ES-I3 (cell line): ENCODE measurements around the gene PRPF4.

Experiments
- H3K36me3 ChIP-seq: 2 replicates; pipeline ENCODE4 v1.6.1; 2013; ENCODE audit warnings: mild to moderate bottlenecking, low read length, control low read depth, moderate library complexity; ENCODE audit not compliant: insufficient read depth
- H3K4me1 ChIP-seq: 2 replicates; pipeline ENCODE4 v1.6.1; 2013; ENCODE audit warnings: mild to moderate bottlenecking, control low read depth, low read length; ENCODE audit not compliant: insufficient read depth
- H3K9ac ChIP-seq: 2 replicates; pipeline ENCODE4 v1.6.1; 2013; ENCODE audit warnings: low read depth, mild to moderate bottlenecking, low read length, moderate library complexity
- H3K9me3 ChIP-seq: 2 replicates; pipeline ENCODE4 v1.6.1; 2013; ENCODE audit warnings: mild to moderate bottlenecking, low read length, moderate library complexity; ENCODE audit not compliant: control insufficient read depth, insufficient read depth

Gene PRPF4

DNA sequence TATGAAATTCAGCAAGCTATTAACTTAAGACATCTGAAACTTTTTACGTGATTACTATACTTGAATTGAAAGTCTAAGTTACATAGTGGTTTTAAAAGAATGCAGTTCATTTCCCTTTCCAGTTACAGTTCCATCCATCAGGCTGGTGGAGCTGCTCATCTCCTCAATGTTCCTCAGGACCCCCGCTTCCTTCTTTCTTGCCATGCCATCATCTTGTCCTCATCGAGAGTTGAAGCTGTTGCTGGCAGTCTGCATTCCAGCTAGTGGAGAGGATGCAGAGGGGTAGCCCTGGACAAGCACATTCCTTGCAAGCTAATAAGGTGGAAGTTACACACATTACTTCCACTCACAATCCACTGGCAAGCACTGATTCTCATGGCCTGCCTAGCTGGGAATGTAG lies 36.5 kb downstream of the PRPF4 start:
- H3K9ac ChIP-seq = no peak overlapping the region
- no peaks in the 10 kb centered on the region for H3K9me3 ChIP-seq
- no peaks in the 10 kb centered on the region for H3K36me3 ChIP-seq
- H3K4me1 ChIP-seq = no peaks in the 10 kb centered on the region

DNA sequence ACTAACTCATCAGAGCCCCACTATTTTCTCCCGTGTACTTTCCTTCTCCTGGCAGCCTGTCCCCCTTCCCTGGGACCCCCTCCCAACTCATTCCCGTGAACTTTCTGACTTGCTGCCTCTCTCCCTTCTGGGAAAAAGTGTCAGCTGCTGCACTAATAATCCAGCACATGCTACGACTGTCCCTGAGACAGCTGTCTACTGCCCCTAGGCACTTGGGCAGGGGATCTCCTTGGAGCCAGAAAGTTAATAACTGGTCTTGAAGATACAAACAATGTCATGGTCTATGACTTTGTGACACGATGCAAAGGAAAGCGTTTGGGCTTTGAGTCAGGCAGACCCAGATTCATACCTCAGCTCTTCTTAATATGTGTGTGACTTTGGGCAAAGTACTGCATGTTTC lies 37.8 kb downstream of the PRPF4 start:
- Histone ChIP-seq H3K9ac (no peak overlapping the region), H3K36me3 (no peaks in the 10 kb centered on the region), H3K9me3 (no peaks in the 10 kb centered on the region), H3K4me1 (no peaks in the 10 kb centered on the region)

DNA sequence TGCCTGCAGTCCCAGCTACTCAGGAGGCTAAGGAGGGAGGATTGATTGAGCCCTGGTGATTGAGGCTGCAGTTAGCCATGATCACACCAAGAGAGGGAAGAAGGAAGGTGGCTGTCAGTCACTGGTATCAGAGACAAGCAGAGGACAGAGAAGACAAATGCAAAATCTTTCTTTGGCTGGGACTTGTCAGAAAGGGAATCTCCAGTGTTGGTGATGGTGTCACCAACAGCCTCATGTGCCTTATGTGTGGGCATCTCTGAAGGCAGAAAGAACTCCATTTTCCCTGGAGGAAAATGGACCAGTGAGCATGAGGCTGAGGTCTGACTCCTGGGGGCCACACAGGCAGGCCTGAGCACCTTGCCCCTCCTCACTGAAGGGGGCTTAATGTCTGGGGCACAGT lies 39.8 kb downstream of the PRPF4 start:
- Histone ChIP-seq H3K4me1 (no peaks in the 10 kb centered on the region), H3K9ac (no peak overlapping the region), H3K36me3 (no peaks in the 10 kb centered on the region), H3K9me3 (no peaks in the 10 kb centered on the region)

DNA sequence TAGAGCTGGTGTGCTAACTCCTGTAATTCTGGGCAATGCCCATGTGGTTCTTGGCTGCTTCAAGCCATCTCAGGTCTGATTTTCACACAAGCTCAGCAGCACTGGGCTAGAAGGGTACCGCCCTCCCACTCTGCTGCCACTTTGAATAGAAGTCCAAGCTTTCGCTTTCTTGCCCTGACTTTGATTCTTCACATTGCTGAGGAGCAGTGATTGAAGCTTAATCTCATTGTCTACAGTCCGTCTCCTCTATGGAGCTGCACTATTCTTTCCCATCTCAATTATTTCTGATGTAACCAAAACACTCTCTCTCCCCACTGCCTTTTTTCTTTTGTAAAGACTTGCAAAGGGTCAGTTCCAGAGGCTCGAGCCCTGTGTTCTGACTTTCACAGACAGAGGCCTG lies 40.6 kb downstream of the PRPF4 start:
- Histone ChIP-seq H3K4me1 (no peaks in the 10 kb centered on the region), H3K36me3 (no peaks in the 10 kb centered on the region), H3K9me3 (no peaks in the 10 kb centered on the region), H3K9ac (no peak overlapping the region)

DNA sequence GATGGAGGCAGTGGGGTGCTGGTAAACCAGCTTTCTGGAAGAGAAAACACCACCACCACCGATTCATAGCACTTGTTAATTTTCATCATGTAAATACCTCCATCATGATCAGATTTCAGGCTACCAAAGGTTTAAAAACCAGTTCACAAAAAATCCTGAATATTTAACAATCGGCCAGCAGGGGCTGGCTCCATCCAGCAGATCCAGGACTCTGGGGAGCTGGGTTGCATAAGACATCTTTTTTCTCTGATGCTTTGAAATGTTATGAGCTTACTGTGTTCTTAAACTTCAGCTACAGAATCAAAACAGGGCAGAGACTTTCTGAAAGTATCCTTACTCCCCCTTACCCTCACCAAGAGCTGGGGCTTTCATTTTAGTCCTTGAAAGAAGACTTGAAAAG lies 42.3 kb downstream of the PRPF4 start:
- no peak overlapping the region for H3K9ac ChIP-seq
- H3K4me1 ChIP-seq = no peaks in the 10 kb centered on the region
- H3K36me3 ChIP-seq = no peaks in the 10 kb centered on the region
- no peaks in the 10 kb centered on the region for H3K9me3 ChIP-seq

DNA sequence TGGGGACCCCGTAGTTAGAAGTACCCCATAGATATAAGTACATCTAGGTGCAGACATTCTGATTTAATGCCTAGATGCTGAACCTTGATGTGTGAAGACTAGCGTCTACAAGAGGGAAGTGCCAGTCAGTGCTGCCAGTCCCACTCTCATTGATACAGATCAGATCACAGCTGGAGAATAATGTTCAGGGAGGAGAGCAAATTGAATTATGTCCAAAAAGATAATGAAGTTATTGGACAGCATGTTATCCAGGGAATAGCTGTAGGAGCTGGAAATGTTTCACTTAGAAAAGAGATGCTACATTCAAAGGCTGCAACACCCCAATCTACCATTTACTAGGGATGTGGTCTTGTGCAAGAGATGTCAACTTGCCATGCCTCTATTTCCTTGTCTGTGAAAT lies 43.6 kb downstream of the PRPF4 start:
- Histone ChIP-seq H3K36me3 (no peaks in the 10 kb centered on the region), H3K9ac (no peak overlapping the region), H3K9me3 (no peaks in the 10 kb centered on the region), H3K4me1 (no peaks in the 10 kb centered on the region)

DNA sequence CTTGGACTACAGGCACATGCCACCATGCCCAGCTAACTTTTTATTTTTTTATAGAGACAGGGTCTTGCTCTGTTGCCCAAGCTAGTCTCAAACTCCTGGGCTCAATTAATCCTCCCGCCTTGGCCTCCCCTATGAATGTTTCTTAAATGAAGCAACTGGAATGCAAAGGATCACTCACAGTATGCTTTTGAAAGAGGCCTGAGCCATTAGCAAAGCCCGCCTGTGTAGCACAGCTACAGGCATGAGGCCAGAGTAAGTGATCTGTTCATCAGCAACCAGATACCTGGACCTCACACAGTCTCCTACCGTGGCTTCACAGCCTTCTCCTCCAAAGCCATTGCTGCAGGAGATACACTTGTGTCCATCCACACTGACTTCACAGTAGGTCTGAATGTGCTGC lies 44.6 kb downstream of the PRPF4 start:
- H3K36me3 ChIP-seq = no peaks in the 10 kb centered on the region
- no peak overlapping the region for H3K9ac ChIP-seq
- no peaks in the 10 kb centered on the region for H3K9me3 ChIP-seq
- no peaks in the 10 kb centered on the region for H3K4me1 ChIP-seq

DNA sequence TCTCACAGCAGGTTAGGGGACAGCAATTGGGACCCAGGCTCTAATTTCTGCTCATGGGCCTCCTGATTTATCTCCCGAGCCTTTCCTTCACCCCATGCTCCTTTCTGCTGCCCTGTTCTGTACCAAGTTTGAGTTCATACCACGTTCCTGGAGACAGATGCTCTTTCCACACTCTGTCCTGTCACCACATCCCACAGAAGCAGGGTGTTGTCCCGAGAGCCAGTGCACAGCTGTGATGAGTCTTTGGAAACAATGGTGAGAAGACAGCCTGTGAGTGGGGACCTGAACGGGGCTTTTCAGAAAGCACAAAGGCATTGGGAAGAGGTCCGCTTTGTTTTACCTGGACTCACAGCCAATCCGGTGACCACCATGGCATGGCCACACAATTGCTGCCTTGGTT lies 47.2 kb downstream of the PRPF4 start:
- Histone ChIP-seq H3K36me3 (no peaks in the 10 kb centered on the region), H3K4me1 (no peaks in the 10 kb centered on the region), H3K9ac (no peak overlapping the region), H3K9me3 (no peaks in the 10 kb centered on the region)

DNA sequence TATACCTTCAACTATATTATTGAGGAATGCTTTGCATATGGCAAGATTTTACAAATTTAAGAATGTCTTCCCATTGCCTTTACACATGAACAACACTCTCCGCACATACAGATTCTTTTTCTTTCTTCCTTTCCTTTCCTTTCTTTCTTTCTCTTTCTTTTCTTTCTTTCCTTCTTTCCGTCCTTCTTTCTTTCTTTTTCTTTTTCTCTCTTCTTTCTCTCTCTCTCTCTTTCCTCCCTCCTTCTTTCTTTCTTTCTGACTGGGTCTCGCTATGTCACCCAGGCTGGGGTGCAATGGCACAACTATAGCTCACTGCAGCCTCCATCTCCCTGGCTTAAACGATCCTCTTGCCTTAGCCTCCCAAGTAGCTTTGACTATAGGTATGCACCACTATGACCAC lies 50.8 kb downstream of the PRPF4 start:
- no peaks in the 10 kb centered on the region for H3K36me3 ChIP-seq
- no peaks in the 10 kb centered on the region for H3K4me1 ChIP-seq
- no peak overlapping the region for H3K9ac ChIP-seq
- H3K9me3 ChIP-seq = no peaks in the 10 kb centered on the region

DNA sequence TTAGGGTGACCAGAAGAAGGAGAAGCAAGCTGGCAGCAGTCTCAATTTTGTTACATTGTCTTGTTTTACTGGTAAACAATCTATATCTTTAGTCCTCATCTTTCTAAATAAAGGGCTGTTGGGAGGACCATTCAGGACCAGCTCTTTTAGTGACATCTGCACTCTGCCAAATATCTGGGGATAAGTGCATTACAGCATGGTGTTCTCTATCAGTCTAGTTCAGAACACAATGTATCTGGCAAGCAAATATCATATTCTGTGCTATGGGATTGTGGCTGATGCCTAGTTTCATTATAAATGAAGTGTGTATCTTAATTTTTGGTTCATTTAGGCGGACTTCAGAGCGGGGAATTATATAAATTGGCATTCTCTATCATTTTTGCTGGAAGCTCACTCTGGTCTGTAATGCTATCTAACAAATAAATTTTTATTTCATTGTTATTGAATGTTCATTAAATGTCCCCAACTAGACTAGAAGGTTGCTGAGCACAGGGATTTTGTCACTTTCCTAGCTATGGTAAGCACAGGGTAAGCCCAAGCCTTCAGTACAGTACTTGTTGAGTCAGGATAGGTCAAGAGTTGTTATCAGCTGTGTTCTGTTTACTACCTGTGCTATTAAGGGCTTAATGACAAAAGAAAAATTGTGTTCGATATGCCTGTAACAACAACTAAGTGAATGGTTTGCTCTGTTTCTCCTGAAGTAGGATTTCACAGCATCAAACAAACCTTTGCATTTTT lies 52.8 kb downstream of the PRPF4 start:
- Histone ChIP-seq H3K9me3 (no peaks in the 10 kb centered on the region), H3K9ac (no peak overlapping the region)

DNA sequence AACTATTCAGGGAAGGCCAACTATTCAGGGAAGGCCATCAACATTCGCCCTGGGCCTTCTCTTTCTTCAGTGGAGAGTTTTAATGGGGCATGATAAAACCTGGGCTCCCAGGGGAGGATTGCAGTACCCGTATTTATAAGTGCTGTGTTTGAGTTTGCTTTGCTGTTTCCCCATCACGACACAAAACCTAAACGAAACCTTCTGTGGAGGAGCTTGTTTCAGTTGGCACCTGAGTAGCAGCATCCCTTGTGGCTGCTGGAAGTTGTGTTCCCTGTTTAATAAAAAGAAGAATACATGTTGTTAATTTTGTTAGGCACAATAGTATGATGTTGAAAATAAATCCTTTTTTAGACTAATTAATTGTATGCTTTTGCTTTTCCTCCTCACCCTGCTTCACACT lies 56.3 kb downstream of the PRPF4 start:
- no peaks in the 10 kb centered on the region for H3K36me3 ChIP-seq
- no peaks in the 10 kb centered on the region for H3K4me1 ChIP-seq
- no peak overlapping the region for H3K9ac ChIP-seq
- no peaks in the 10 kb centered on the region for H3K9me3 ChIP-seq

More for the DNA sequence above, 52.8 kb downstream of the PRPF4 start:
- no peaks in the 10 kb centered on the region for H3K36me3 ChIP-seq
- H3K4me1 ChIP-seq = no peaks in the 10 kb centered on the region

DNA sequence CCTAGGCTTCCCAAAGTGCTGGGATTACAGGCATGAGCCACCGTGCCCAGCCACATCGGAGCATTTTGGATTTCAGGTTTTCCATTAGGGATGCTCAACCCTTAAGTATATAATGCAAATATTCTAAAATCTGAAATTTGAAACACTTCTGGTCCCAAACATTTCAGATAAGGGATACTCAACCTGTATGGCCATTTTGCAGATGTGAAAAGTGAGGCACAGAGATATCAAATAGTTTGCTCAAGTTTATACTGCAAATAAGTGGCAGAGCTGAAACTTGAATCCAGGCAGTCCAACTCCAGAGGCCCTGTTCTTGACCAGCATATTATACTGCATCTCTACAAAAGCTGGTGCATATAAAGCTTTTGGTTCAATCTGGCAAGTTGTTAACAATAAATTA lies 62.3 kb downstream of the PRPF4 start:
- Histone ChIP-seq H3K9me3 (no peaks in the 10 kb centered on the region), H3K36me3 (no peaks in the 10 kb centered on the region), H3K4me1 (no peaks in the 10 kb centered on the region), H3K9ac (no peak overlapping the region)

DNA sequence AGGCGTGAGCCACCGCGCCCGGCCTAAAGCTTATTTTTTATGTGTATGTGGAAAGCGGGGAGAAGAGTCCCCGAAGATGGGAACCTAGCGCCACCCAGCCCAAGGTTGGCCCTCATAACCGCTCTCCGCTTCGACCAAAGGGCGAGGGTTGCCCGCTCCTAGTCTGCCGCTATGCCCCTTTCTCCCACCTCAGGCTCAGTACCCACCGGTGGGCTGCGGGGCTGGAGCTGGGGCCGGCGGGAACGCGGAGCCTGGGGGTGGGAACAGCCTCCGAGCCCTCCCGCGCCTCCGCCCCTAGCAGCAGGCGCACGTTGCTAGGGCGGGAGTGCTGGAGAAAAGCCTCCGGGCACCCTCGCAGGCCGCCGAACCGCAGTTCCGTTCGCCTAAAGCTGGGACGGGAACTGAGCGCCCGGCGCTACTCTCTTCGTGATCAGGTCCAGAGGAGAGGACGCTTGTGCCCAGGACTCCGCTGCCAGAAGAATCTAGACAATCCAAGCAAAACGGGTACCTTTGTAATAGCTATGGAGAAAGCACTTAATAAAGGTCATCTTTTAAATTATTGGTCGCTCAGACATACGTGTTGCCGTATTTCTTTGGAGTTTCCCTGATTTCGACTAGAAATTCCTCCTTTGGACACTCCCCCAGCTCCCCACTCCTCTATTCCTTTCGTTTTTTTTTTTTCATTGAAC lies 64.7 kb downstream of the PRPF4 start, which contains the start of gene WDR31:
TSS of gene WDR31 (minus strand) at position 265 of the 689 bp plus-strand sequence. CDS start 8,253 bp downstream, outside the sequence.
- H3K9me3 ChIP-seq = no peaks in the 10 kb centered on the region
- H3K9ac ChIP-seq = peak within 1 kb of the TSS; percentile 93
- H3K4me1 ChIP-seq = no peaks in the 10 kb centered on the region

DNA sequence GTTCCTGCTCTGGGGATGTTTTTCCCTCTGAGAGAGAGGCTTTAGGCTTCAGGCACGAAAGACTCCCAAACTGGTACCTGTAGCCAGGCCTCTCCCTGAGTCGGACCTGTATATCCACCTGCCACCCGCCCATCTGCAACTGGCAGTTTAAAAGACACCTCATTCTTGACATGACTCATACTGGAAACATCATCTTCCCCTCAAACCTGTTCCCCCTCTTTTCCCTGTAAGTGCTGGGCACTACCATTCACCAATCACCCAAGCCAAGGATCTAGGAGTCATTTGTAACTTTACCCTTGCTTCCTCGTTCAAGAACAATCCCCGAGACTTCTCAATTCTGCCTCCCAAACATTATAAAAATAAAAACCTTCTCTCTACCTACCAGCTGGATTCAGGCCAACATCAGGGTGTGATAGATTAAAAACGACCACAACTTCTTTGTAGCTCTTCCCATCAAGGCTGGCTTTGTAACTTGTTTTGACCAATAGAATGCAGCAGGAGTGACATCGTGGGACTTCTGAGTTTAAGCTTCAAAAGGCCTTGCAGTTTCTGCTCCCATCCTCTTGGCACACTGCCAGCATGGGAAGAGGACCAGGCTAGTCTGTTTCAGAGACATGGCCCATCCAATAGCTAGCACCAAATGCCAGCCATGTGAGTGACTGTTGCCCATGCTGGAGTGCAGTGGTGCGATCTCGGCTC lies 66.4 kb downstream of the PRPF4 start:
- H3K9ac ChIP-seq = no peak overlapping the region
- H3K9me3 ChIP-seq = no peaks in the 10 kb centered on the region
- H3K4me1 ChIP-seq = no peaks in the 10 kb centered on the region
- H3K36me3 ChIP-seq = no peaks in the 10 kb centered on the region

More for the DNA sequence above, 64.7 kb downstream of the PRPF4 start, which contains the start of gene WDR31:
- no peaks in the 10 kb centered on the region for H3K36me3 ChIP-seq
